ENCODE results near the gene TCF20. TPM values are rescaled to one million over a fixed set of nuclear protein-coding genes. Genes with fewer than 3 reads are reported as not detected.

The TCF20 gene
- total RNA-seq, 4 donors from 2014 or later = 40.2 to 52.5 (median 41.0) TPM

DNA sequence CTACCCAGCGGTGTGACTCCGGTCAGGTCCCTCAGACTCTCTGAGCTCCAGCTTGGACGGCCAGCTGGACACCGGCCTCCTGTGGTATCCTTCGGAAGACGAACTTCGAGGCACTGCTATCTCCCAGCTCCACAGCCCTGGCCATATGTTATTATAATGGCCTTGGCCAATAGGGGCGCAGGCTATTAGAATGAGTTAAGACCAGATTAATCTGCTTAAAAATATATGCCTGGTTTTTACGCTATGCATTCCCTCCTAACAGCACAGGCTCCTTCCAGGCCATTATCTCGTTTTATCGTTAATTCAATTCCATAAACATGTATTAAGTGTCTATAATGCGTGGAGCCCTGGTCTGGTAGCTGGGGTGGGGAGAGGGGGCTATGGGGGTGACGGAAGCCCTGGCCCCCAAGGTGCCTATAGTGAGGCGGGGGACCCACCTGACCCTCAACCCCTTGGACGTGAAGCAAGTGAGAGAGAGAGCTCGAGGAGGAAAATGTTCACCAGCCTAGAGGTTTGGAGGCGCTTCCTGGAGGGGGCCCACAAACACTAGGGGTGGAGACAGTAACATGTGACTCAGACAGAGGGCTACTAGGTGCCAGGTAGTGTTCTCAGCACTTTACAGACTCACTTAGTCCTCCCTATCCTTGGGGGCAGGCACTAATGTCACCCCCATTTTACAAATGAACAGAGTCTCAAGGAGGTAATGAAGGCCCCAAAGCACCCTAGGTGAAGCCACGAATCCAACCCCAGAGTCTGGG, 37.5 kb upstream of the TCF20 start:
- TF ChIP-seq, protein P1, sequence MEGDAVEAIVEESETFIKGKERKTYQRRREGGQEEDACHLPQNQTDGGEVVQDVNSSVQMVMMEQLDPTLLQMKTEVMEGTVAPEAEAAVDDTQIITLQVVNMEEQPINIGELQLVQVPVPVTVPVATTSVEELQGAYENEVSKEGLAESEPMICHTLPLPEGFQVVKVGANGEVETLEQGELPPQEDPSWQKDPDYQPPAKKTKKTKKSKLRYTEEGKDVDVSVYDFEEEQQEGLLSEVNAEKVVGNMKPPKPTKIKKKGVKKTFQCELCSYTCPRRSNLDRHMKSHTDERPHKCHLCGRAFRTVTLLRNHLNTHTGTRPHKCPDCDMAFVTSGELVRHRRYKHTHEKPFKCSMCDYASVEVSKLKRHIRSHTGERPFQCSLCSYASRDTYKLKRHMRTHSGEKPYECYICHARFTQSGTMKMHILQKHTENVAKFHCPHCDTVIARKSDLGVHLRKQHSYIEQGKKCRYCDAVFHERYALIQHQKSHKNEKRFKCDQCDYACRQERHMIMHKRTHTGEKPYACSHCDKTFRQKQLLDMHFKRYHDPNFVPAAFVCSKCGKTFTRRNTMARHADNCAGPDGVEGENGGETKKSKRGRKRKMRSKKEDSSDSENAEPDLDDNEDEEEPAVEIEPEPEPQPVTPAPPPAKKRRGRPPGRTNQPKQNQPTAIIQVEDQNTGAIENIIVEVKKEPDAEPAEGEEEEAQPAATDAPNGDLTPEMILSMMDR (IDR thresholded peaks at IDR 0.05) = no peak
- TF ChIP-seq POLR2A (IDR thresholded peaks at IDR 0.05) = no peak
- Histone ChIP-seq H3K27me3 (peaks cover 0 to 17% (median 0%) of the 10 kb centered on the region in 4 donors), H3K27ac (no peak overlapping the region), H3K36me3 (no peaks in the 10 kb centered on the region), H3K4me3 (no peak overlapping the region), H3K4me1 (peaks cover 0 to 18% (median 0%) of the 10 kb centered on the region in 3 donors), H3K9me3 (no peaks in the 10 kb centered on the region)
- no peak for DNase-seq
- intact Hi-C loops (cut with DNase I) = no loop called here
- WGBS, 2 donors = 92% methylated on average over 9 to 15 of the region's 18 CpGs

DNA sequence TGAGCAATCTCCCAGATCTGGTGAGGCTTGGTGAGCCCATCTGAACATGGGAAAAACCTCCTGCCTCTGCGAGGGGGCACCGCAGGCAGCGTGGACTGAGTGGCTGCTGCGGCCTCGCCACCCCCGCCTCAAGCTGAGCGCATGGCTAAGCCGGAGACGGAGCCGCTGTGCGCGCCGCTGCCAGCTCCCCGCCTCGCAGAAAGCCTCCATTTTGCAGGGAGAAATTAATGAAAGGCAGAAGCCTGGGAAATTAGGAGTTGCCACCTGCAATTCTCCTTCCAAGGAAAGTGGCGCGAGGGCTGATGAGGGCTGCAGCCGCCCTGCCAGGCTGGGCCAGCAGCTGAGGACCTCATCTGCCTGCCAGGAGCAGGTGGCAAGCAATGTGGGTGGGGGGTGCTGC, 35.6 kb upstream of the TCF20 start:
- H3K36me3 ChIP-seq = no peaks in the 10 kb centered on the region
- DNase-seq = no peak
- intact Hi-C loops (cut with DNase I) = no loop called here
- no peaks in the 10 kb centered on the region for H3K9me3 ChIP-seq
- WGBS, 2 donors = 100% methylated on average over 2 of the region's 18 CpGs; no CpG with 5 or more reads in 1 of the 2 donors
- peaks cover 0 to 12% (median 0%) of the 10 kb centered on the region in 4 donors for H3K27me3 ChIP-seq
- H3K27ac ChIP-seq = no peak overlapping the region
- TF ChIP-seq POLR2A (IDR thresholded peaks at IDR 0.05) = no peak
- TF ChIP-seq, protein P1 (IDR thresholded peaks at IDR 0.05) = no peak
- H3K4me3 ChIP-seq = no peak overlapping the region
- peaks cover 6 to 29% (median 7%) of the 10 kb centered on the region in 3 donors for H3K4me1 ChIP-seq

DNA sequence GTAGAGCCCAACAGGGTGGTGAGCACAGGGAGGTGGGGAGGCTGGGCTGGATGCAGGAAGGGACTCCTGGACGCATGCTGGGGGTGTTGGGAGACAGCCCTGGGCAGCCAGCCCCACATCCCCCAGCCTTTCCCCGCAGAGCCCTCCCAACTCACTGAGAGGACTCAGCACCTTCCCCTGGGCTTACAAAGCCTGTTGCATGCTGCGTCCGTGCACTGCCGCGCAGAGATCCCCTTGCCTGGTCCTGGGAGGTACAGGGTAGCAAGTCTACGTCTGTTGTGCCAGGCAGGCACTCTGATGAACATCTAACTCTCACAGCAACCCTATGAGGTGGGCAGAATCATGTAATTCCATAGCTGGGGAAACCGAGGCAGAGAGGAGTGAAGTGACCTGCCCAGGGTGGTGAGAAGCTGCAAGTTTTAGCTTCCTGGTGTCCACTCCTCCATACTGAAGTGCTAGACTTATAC, 33.9 kb upstream of the TCF20 start:
- Histone ChIP-seq H3K27ac (no peak overlapping the region), H3K36me3 (no peaks in the 10 kb centered on the region), H3K9me3 (no peaks in the 10 kb centered on the region), H3K27me3 (peaks cover 0 to 12% (median 0%) of the 10 kb centered on the region in 4 donors), H3K4me1 (peaks cover 18 to 46% (median 24%) of the 10 kb centered on the region in 3 donors), H3K4me3 (no peak overlapping the region)
- intact Hi-C loops (cut with DNase I) = no loop called here
- 50 to 59% methylated on average over 4 to 7 of the region's 8 CpGs for WGBS, 2 donors
- TF ChIP-seq, protein P1 (IDR thresholded peaks at IDR 0.05) = no peak
- TF ChIP-seq POLR2A (IDR thresholded peaks at IDR 0.05) = no peak
- no peak for DNase-seq

DNA sequence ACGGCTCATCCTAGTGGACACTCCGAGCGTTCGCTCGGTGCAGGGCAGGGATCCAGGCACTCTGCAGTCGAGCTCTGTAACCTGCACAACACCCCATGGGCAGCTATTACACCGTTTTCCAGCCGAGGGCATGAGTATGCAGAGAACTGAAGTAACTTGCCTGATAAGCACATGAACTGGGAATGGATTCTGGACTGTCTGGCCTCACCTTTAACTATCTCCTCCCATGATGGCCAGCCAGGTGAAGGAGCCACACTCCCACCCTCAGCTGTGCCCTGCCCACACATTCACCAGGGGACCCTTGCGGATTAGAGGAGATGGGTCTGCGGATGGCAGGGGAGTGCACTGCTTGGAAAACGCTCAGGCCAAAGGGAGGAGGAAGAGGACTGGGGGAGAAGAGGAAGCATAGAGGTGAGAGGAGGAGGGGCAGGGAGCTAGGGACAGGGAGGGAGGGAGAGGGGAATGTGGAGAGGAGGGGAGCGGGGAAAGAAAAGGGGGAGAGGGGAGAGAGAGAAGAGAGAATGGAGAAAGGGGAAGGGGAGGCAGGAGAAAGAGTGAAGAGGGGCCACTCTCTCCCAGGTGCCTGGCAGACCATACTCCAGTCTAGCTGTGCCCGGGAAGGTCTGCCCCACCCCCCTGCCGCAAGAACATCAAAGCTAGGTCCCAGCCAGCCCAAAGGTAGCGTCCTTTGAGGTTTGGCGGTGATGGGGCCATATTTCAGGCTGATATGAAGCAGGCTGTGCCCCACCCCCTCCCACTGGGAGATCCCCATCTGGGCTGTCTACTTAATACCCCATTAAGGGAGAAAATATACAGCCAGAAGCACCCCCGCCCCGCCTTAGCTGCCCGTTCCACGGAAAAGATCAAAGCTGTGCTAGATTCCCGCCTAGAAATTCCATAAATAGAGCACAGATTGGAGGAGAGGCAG, 33.2 kb upstream of the TCF20 start:
- Histone ChIP-seq H3K27me3 (peaks cover 0 to 12% (median 0%) of the 10 kb centered on the region in 4 donors), H3K4me1 (peaks cover 18 to 51% (median 24%) of the 10 kb centered on the region in 3 donors), H3K27ac (no peak overlapping the region), H3K4me3 (no peak overlapping the region), H3K9me3 (no peaks in the 10 kb centered on the region), H3K36me3 (no peaks in the 10 kb centered on the region)
- intact Hi-C loops (cut with DNase I) = no loop called here
- WGBS, 2 donors = 52 to 57% methylated on average over 11 to 15 of the region's 21 CpGs
- DNase-seq = no peak
- TF ChIP-seq POLR2A (IDR thresholded peaks at IDR 0.05) = no peak
- TF ChIP-seq, protein P1 (IDR thresholded peaks at IDR 0.05) = no peak
